Measurements from ENCODE around the gene LCP1.

LCP1 gene

GRCh38 chr13:46126056-46126455, 55.9 kb downstream of the LCP1 start:
- DNase-seq = no peak

GRCh38 chr13:46124967-46125933, 56.7 kb downstream of the LCP1 start:
- no peak for DNase-seq

- no peak for DNase-seq
These were observed 57.4 kb downstream of the LCP1 start for GRCh38 chr13:46124531-46124966.

GRCh38 chr13:46122304-46122703, 59.7 kb downstream of the LCP1 start:
- no peak for DNase-seq

GRCh38 chr13:46121597-46122163, 60.3 kb downstream of the LCP1 start:
- no peak for DNase-seq

- DNase-seq = no peak
These were observed 60.9 kb downstream of the LCP1 start for GRCh38 chr13:46121033-46121432.

- no peak for DNase-seq
These were observed 61.9 kb downstream of the LCP1 start for GRCh38 chr13:46119883-46120614.

GRCh38 chr13:46116653-46117502, 65.1 kb downstream of the LCP1 start:
- no peak for DNase-seq

- DNase-seq = no peak
These were observed 67.4 kb downstream of the LCP1 start for GRCh38 chr13:46114613-46115012.

- no peak for DNase-seq
These were observed 68.4 kb downstream of the LCP1 start for GRCh38 chr13:46113596-46113995.

GRCh38 chr13:46111151-46111550, 70.8 kb downstream of the LCP1 start:
- DNase-seq = no peak

GRCh38 chr13:46109451-46109850, 72.5 kb downstream of the LCP1 start:
- no peak for DNase-seq

GRCh38 chr13:46106839-46107371, 75.1 kb downstream of the LCP1 start:
- no peak for DNase-seq

- DNase-seq = no peak
These were observed 77.1 kb downstream of the LCP1 start, which contains the start of gene CPB2 for GRCh38 chr13:46104868-46105267. TSS of gene CPB2 (minus strand) at chr13:46105033. CDS start at chr13:46105009, 24 bp downstream.

GRCh38 chr13:46103037-46103436, 78.9 kb downstream of the LCP1 start:
- no peak for DNase-seq

- no peak for DNase-seq
These were observed 79.7 kb downstream of the LCP1 start for GRCh38 chr13:46102255-46102605.

- DNase-seq = no peak
These were observed 80.3 kb downstream of the LCP1 start for GRCh38 chr13:46101484-46102254.

GRCh38 chr13:46101002-46101401, 81.0 kb downstream of the LCP1 start:
- DNase-seq = no peak

- no peak for DNase-seq
These were observed 81.7 kb downstream of the LCP1 start for GRCh38 chr13:46100191-46100815.

GRCh38 chr13:46097663-46098062, 84.3 kb downstream of the LCP1 start:
- DNase-seq = no peak

GRCh38 chr13:46097015-46097414, 85.0 kb downstream of the LCP1 start:
- DNase-seq = no peak
